SK-N-MC (cell line): ENCODE measurements around the gene COQ7.

ENCODE experiments used
- EZH2 ChIP-seq: fragments of 200-600 bp; sonication (generic); IDR thresholded peaks from one replicate; pipeline ENCODE4 v1.6.1; 2017; ENCODE audit warnings: antibody characterized with exemption
- FOXP2 ChIP-seq: optimal IDR thresholded peaks from 2 replicates; pipeline ENCODE3; 2011; ENCODE audit warnings: mild to moderate bottlenecking, moderate library complexity; ENCODE audit not compliant: insufficient read depth; ENCODE audit errors: extremely low read length, control extremely low read depth
- POLR2AphosphoS5 ChIP-seq: IDR thresholded peaks from 2 replicates; pipeline ENCODE4 v1.6.1; 2012; ENCODE audit warnings: mild to moderate bottlenecking, low read depth, low read length, borderline replicate concordance

DNA sequence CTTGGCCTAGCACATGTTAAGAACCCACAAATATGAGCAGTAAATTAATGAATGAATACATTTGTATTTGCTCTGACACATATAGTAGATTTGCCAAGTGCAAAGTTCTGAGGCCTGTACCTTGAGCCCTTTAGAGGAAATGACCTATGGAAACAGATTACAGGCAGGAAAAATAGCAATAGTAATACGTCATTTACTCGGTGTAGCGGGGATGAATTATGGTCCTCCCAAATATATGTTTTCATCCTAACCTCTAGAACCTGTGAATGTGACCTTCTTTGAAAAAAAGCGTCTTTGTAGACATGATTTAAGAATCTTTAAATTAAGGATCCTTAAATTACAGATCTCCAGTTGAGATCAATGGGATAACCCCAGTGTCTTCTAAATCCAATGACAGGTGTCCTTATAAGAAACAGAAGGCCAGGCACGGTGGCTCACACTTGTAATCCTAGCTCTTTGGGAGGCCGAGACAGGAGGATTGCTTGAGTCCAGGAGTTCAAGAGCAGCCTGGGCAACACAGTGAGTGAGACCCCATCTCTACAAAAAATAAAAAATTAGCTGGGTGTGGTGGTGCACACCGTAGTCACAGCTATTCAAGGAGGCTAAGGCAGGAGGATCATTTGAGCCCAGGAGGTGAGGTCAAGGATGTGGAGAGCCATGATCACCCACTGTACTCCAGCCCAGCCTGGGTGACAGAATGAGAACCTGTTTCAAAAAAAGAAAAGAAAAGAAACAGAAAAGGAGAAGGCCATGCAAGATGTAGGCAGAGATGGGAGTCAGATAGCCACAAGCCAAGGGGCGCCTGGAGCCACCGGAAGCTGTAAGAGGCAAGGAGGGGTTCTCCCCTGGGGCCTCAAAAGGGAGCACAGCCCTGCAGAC lies 41.2 kb downstream of the COQ7 start:
- TF ChIP-seq POLR2AphosphoS5 (no peak), EZH2 (no peak), FOXP2 (no peak)
